Lower leg skin (tissue), 3 donors: ENCODE measurements around the gene PTPN7.

Experiments used
- POLR2A ChIP-seq, 2 donors: fragments of 450-650 bp; IDR thresholded peaks; one replicate each; pipeline ENCODE4 v1.6.1; 2016 to 2017; ENCODE audit warnings: antibody characterized with exemption in 2 of 2, mild to moderate bottlenecking in 1 of 2, moderate library complexity in 1 of 2
- TF ChIP-seq, protein P1 (sequence below), 3 donors: fragments of 450-650 bp; IDR thresholded peaks; one replicate each; pipeline ENCODE4 v1.5.1; 2016; ENCODE audit warnings: antibody characterized with exemption in 3 of 3, mild to moderate bottlenecking in 3 of 3, moderate library complexity in 2 of 3

DNA sequence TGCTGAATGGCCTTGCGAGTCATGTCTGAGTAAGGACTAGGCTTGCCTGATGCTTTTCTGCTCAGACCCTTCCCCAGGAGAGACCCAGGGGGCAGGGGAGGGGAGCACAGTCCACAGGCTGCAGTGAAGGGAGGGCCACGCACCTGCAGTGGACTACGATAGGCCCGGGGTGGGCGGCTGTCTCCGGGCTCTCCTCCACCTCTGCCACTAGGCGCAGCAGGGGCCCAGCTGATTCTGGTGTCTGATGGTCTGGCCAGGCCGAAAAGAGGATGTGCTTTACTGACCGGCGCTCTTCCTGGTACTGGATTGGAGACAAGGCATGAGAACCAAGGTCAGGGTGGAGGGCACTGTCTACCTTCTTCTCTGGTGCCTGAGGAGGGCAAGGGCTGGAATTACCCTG lies 8.0 kb downstream of the PTPN7 start:
- TF ChIP-seq, protein P1, sequence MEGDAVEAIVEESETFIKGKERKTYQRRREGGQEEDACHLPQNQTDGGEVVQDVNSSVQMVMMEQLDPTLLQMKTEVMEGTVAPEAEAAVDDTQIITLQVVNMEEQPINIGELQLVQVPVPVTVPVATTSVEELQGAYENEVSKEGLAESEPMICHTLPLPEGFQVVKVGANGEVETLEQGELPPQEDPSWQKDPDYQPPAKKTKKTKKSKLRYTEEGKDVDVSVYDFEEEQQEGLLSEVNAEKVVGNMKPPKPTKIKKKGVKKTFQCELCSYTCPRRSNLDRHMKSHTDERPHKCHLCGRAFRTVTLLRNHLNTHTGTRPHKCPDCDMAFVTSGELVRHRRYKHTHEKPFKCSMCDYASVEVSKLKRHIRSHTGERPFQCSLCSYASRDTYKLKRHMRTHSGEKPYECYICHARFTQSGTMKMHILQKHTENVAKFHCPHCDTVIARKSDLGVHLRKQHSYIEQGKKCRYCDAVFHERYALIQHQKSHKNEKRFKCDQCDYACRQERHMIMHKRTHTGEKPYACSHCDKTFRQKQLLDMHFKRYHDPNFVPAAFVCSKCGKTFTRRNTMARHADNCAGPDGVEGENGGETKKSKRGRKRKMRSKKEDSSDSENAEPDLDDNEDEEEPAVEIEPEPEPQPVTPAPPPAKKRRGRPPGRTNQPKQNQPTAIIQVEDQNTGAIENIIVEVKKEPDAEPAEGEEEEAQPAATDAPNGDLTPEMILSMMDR (IDR thresholded peaks at IDR 0.05) = no peak
- TF ChIP-seq POLR2A (IDR thresholded peaks at IDR 0.05) = no peak
